Measurements from ENCODE around the gene TRIM52.
"Not testable (repeated sequence)": the region's sequence is repeated elsewhere in the genome, so short reads cannot be mapped to it uniquely, and the experiment has no call there.

Gene TRIM52

DNA sequence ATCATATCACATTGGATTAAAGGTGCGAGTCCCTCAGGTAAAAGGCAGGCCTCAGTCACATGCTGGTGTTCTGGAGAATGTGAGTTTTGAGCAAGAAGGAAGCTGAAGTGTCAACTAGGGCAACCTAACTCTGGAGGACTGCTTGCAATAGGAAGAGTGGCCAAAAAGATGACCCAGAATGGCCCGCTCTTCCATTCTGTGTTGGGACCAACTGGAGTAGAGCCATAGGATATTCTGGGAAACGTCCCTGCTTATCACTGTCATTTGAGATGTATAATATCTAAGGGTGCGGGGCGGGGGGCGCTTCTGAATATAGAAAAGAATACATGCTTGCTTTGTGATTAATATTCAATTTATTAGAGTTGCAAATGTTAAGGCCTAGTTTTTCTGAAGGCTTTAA is 48.9 kb downstream of the TRIM52 start:
- DNase-seq, result no peak

DNA sequence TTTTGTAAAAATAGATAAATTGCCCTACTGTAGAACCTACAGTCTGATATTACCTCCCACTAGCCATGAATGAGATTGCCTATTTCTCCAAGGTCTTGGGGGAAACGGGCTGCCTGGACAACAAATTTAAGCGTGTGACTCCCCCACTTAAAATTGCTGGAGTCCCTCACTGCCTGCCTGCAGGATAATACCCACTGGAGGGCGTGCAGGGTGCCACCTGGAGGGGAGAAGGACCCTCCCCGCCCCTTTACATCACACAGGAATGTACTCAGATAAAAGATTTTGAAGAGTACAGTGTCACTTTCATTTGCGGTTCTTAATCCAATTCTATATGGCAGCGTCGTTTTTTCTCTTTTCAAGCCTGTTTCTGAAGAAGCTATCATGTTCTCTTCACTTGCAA is 49.7 kb downstream of the TRIM52 start:
- no peak for DNase-seq

GRCh38 chr5:181210698-181211097 is 50.2 kb downstream of the TRIM52 start:
- DNase-seq, result not testable (repeated sequence)

DNA sequence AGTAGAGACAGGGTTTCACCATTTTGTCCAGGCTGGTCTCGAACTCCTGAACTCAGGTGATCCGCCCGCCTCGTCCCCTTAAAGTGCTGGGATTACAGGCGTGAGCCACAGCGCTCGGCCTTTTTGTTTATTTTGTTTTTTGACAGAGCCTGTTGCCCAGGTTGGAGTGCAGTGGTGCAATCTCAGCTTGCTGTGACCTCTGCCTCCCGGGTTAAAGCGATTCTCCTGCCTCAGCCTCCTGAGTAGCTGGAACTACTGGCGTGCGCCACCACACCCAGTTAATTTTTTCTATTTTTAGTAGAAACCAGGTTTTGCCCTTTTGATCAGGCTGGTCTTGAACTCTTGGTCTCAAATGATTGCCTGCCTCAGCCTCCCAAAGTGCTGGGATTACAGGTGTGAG is 50.8 kb downstream of the TRIM52 start:
- DNase-seq, result not testable (repeated sequence)

GRCh38 chr5:181209006-181209405 is 51.9 kb downstream of the TRIM52 start:
- DNase-seq, result not testable (repeated sequence)

DNA sequence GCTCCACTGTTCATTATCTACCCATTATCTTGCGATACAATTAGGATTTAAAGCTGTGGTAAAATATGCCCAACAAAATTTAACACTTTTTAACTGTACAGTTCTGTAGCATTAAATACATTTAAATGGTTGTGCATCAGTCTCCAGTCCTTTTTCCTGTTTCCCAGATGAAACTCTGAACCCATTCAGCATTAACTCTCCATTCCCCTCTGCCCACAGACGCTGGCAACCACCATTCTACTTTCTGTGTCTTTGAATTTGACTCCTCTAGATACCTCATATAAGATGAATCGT is 53.0 kb downstream of the TRIM52 start:
- no peak for DNase-seq

GRCh38 chr5:181207214-181207959 is 53.6 kb downstream of the TRIM52 start:
- peak; percentile 79 for DNase-seq

GRCh38 chr5:181205761-181206649 is 54.9 kb downstream of the TRIM52 start:
- DNase-seq, result peak; percentile 72

Data from retina (tissue), 1 donor.